H7 (cell line): ENCODE data around the gene TP53RK. TPM values are rescaled to one million over a fixed set of nuclear protein-coding genes. Genes with fewer than 3 reads are reported as not detected.

Experiments used
- DNase-seq: peaks from one replicate; pipeline ENCODE4 v3.0.0; 2012
- H3K27me3 ChIP-seq: 2 replicates; pipeline ENCODE4 v1.6.0; 2011; ENCODE audit warnings: mild to moderate bottlenecking, low read length; ENCODE audit not compliant: control insufficient read depth, insufficient read depth
- H3K36me3 ChIP-seq: replicated peaks from 2 replicates; pipeline ENCODE4 v1.5.1; 2011; ENCODE audit warnings: low read length; ENCODE audit not compliant: control insufficient read depth, insufficient read depth
- H3K4me3 ChIP-seq: 2 replicates; pipeline ENCODE4 v1.5.1; 2011; ENCODE audit warnings: low read depth, mild to moderate bottlenecking, control low read depth, low read length, moderate library complexity; ENCODE audit not compliant: insufficient read depth
- total RNA-seq: library from RNA; depleted of rRNA; stranded (reverse); fragments of >200 nt; shearing (Covaris generic); gene quantifications from 2 replicates; pipeline ENCODE4 v1.2.3, GENCODE V29; 2014

The TP53RK gene
- total RNA-seq, 1 experiment from 2014 or later, result 20.0 TPM

DNA sequence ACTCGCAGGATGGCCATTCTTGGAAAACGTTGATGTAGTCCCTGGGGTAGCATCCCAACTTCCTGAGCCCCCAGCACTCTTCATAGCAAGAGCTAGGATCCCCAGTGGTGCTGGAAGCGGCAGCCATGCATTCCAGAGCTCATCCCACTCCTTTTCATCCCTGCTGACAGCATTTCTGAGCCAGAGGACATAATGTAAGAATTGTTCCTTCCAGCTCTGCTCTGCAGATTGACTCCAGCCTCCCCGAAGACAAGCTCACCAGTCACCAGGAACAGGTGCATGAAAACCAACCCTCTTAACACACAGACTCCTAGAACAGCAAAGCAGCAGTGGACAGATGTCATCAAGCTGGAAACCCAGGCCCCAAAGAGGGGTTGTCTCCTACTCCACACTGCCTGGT lies 41.8 kb downstream of the TP53RK start:
- DNase-seq, result no peak
- no peak overlapping the region for H3K4me3 ChIP-seq
- no peaks in the 10 kb centered on the region for H3K36me3 ChIP-seq
- peaks cover 7% of the 10 kb centered on the region; the same call in 1 of the 2 replicates for H3K27me3 ChIP-seq

DNA sequence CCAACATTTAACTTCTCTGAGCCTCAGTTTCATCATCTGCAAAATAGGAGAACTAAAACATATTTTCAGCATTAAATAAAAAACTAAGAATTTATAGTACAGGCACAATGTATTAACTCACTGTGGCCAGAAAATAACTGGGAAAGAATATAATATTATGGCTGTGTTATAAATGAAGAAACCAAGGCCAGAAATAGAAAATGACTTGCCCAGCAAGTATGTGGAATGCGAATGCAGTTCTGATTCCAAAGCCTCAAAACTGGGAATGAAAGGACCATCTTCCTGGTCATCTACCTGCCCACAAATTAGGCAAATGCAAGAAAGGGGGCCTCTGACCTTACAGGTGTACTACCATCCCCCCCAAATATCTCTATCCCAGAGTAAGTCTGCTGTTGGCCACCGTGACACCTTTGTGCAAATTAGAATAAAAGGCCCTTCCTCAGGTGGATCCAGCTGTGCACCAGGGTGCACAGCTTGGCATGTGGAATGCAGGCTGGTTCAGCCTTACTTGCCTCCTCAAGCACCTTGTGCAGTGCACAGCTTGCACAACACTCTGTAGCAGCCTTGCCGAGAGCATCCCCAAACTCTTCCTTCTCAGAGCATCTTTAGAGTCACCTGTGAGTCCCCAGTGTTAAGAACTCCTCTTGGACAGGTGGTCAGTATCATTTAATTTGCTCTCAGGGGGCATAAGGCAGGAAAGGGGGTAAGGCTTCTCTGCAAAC lies 42.4 kb downstream of the TP53RK start:
- Histone ChIP-seq H3K36me3 (no peaks in the 10 kb centered on the region), H3K27me3 (peaks cover 7% of the 10 kb centered on the region; the same call in 1 of the 2 replicates), H3K4me3 (no peak overlapping the region)
- no peak for DNase-seq

DNA sequence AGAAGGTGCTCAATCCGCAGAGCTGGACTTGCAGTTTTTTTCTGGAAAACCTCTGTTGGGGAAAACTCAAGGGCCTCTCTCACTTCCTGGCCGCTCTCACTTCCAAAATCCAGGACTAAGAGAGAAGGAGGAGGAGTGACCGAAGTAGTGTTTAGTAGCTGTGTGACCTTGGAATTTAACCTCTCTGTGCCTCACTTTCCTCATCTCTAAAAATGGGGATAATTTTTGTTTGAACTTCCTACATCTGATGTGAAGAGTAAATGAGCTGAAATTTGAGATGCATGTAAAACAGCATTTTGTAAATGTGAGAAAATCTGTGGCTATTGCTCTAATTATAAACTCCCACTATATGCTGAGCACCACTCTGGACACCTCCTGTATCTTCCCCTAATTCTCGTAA lies 43.1 kb downstream of the TP53RK start:
- Histone ChIP-seq H3K4me3 (no peak overlapping the region), H3K36me3 (no peaks in the 10 kb centered on the region), H3K27me3 (peaks cover 3% of the 10 kb centered on the region; the same call in 1 of the 2 replicates)
- DNase-seq, result no peak

DNA sequence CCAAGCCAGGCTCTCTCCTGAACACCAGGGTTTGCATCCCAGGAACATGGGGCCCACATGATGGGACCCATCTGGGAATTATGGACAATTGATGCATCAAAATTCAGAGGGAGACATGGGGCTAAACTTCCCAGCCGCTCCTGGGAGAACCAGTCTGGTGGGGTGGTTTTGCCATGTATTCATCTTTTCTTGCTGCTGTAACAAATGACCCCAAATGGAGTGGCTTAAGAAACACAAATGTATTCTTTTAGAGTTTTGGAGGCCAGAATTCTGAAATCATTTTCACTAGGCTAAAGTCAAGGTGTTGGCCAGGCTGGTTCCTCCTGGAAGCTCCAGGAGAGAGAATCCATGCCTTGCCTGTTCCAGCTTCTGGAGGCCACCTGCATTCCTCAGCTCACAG lies 44.5 kb downstream of the TP53RK start:
- no peaks in the 10 kb centered on the region for H3K27me3 ChIP-seq
- no peak overlapping the region for H3K4me3 ChIP-seq
- no peak for DNase-seq
- H3K36me3 ChIP-seq, result no peaks in the 10 kb centered on the region

DNA sequence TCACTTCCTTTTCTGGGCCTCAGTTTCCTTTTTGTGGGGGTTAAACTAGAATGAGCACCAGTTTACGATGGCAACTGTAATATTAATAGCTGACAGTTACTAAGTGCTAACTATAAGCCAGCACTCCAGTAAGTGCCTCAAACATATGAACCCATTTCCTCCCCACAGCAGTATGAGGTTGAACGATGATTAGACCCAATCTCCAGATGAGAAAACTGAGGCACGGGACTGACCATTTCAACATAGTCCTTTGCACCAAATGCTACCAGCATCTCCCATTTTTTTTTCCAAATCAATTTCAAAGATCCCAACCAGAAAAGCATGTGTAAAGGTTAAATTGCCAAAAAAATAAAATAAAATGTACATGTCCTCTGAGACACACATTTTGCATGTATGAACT lies 45.1 kb downstream of the TP53RK start:
- no peak overlapping the region for H3K4me3 ChIP-seq
- no peaks in the 10 kb centered on the region for H3K27me3 ChIP-seq
- H3K36me3 ChIP-seq, result no peaks in the 10 kb centered on the region
- no peak for DNase-seq

DNA sequence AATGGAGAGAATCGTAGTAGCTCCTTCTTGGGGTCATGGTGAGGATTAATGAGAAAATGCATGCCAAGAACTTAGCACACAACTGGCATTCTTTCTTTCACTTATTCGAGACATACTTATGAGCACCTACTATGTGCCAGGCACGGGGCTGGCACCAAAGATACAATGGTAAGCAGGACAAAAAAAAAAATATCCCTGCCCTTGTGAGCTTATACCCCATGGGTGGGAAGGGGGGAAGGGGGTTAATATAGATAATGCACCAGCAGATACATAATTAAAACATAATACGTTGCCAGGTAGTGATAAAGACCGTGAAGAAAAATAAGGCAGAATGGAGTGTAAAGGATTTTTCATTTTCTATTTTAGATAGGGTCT lies 46.3 kb downstream of the TP53RK start:
- Histone ChIP-seq H3K4me3 (no peak overlapping the region), H3K27me3 (no peaks in the 10 kb centered on the region), H3K36me3 (no peaks in the 10 kb centered on the region)
- DNase-seq, result no peak

DNA sequence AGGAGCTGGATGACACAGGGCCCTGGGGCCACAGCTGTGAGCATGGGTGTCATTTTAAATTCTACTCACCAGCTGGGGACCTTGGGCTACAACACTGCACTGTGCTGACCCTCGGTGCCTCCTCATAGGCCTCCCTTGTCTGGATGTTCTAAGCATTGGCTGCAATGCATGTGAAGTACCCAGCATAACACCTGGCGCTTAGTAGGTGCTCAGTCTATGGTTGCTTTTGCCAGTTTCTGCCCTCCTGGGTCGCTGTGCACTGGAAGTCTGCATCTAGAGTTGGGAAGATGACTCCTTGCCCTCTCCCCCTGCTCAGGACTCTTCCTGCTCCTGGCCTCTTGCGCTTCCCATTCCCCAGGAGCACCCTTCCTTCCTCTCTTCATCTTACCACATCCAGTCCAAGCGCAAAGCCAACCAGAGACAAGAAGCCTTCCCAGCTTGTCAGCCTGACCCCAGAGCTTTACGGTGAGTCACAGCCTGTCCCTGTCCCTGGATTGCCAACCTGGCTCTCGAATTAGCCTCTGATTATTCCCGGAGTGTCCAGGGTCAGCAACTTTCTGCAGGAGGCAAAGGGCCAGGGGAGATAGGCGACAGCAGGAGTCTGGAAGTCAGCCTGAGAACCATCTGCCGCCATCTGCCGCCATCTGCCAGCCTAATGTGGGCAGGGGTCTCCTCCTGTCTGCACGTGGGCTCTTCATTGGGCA lies 46.8 kb downstream of the TP53RK start:
- no peak for DNase-seq
- Histone ChIP-seq H3K4me3 (no peak overlapping the region), H3K27me3 (no peaks in the 10 kb centered on the region), H3K36me3 (no peaks in the 10 kb centered on the region)

DNA sequence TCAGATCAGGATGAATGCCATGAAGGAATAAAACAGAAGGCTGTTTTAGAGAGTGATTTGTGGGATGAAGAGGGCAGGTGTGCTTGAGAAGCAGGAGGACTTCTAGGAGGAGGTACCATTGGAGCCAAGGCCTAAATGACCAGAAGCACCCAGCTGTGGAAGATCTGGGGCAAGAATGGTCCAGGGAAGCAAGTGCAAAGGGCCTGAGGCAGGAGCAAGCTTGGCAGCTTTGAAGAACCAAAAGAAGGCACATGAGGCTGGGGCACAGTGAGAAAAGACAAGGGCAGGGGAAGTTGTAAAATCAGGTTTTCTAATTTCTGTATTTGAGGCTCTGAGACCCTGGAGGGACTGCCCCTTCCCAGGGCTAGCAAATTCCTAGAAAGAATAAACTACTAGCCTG lies 47.8 kb downstream of the TP53RK start:
- Histone ChIP-seq H3K36me3 (no peaks in the 10 kb centered on the region), H3K4me3 (no peak overlapping the region), H3K27me3 (no peaks in the 10 kb centered on the region)
- no peak for DNase-seq

DNA sequence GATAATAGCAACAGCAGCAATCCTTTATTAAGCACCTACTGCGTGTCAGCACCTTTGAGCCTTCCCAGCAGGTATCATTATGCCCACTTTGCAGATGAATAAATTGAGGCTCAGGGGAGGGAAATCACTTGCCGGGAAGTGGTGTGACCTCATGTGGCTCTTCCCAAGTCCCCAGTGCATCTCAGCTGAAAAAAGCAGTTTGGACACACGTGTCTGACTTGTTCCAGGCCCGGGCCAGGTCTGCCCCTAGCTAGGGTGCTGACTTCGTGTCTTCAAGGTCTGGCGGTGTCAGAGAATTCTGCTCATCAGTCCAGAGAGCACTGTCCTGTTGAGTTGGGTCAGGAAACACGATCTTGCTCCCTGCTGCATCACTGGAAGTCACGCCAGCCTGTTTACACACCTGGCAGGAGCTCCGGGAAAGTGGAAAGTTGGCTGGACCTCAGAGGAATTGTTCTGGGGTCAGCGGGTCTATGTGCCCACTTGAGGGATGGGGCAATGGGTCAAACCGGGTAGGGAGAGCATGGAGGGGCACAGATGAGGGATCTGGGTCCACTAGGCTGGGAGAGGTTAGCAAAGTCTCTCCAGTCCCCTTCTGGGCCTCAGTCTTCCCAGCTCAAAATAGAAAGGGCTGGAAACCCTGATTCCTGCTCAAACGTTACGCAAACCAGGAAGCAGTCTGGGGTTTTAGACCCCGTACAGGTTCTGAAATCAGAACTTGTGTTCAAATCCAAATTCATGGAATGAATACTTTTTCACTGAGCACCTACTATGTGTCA lies 48.5 kb downstream of the TP53RK start:
- no peaks in the 10 kb centered on the region for H3K36me3 ChIP-seq

DNA sequence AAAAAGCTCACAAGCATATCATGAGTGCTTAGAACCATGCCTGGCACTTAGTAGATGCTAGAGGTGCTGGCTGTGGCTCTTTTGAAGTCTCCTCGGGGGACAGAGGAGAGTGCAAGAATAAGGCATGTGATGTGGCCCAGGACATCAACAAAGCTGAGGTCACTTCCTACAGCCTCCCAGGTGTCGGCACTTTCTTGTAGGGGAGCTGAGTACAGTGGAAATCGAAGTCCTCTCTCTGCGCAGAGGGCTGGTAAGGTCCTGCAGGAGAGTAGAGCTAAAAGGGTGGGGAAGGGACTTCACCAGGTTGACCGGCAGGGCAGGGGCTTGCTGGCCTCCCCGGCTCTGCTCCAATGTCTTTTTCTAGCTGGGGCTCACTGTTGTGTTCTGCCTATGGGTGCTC lies 49.2 kb downstream of the TP53RK start:
- no peak overlapping the region for H3K4me3 ChIP-seq
- H3K36me3 ChIP-seq, result no peaks in the 10 kb centered on the region
- DNase-seq, result peak; percentile 55
- no peaks in the 10 kb centered on the region for H3K27me3 ChIP-seq

More for the DNA sequence above, 48.5 kb downstream of the TP53RK start:
- DNase-seq, result no peak
- H3K27me3 ChIP-seq, result no peaks in the 10 kb centered on the region
- H3K4me3 ChIP-seq, result no peak overlapping the region

DNA sequence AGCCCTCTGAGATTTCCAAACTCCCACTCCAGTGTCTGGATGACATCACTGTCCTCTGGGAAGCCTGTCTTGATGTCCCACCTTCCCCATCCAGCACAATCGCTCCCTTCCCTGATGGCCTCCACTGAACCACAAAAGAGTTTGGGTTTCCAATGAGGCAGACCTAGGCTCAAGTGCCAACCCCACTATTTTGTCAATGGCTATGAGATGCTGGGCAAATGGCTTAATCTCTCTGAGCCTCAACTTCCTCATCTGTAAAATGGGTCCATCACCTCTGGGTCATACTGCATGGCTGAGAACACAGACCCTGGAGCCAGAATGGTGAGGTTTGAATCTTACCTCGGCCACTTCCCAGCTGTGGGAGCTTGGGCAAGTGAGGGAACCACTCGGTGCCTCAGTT lies 49.7 kb downstream of the TP53RK start:
- Histone ChIP-seq H3K27me3 (no peaks in the 10 kb centered on the region), H3K36me3 (no peaks in the 10 kb centered on the region), H3K4me3 (no peak overlapping the region)
- no peak for DNase-seq

DNA sequence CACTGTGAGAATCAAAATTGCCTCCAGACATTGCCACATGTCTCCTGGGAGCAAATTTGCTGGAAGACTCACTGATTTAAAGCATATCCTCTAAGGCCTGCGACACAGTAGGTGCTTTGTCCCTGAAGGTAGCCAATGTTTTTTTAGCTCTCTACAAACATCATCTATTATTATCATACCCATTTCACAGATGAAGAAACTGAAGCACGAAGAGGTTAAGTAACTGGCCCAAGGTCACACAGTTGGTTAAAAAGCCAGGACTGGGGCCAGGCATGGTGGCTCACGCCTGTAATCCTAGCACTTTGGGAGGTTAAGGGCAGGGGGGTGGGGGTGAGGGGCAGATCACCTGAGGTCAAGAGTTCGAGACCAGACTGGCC lies 50.4 kb downstream of the TP53RK start:
- Histone ChIP-seq H3K4me3 (no peak overlapping the region), H3K27me3 (no peaks in the 10 kb centered on the region), H3K36me3 (no peaks in the 10 kb centered on the region)
- DNase-seq, result no peak

DNA sequence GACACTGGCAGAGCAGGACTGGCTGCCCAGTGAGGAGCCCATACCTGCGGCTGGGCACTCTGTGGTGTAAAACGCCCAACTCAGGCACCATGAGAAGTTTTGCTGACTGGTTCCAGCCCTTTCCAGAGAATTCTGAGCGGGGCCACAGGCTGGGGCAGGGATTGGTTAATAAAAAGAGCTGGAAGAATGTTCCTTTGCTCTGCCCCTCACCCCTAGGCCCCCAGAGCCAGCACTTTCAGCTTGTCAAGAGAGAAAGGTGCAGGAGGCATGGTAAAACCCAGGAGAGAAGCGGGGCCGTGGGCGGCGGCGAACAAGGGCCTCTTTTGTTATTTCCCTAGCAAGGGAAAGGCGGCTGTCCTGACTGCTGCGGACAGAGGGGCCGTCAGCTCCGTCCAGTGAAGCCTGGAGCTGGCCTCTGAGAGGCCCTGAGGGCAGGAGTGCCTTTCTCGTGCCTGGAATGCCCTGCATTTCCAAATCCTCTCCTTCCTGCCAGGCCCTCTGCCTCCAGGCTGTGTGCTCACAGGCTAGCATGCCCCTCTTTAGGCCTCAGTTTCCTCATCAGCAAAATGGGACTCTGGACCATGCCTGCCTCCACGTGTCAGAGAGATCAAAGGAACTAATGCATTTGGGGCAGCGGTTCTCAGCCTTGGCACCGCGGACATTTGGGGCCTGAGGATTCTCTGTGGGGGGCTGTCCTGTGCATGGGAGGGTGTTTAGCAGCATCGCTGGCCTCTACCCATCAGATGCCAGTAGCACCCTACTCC lies 50.9 kb downstream of the TP53RK start:
- Histone ChIP-seq H3K27me3 (no peaks in the 10 kb centered on the region), H3K36me3 (no peaks in the 10 kb centered on the region), H3K4me3 (no peak overlapping the region)
- peak; percentile 40 for DNase-seq

DNA sequence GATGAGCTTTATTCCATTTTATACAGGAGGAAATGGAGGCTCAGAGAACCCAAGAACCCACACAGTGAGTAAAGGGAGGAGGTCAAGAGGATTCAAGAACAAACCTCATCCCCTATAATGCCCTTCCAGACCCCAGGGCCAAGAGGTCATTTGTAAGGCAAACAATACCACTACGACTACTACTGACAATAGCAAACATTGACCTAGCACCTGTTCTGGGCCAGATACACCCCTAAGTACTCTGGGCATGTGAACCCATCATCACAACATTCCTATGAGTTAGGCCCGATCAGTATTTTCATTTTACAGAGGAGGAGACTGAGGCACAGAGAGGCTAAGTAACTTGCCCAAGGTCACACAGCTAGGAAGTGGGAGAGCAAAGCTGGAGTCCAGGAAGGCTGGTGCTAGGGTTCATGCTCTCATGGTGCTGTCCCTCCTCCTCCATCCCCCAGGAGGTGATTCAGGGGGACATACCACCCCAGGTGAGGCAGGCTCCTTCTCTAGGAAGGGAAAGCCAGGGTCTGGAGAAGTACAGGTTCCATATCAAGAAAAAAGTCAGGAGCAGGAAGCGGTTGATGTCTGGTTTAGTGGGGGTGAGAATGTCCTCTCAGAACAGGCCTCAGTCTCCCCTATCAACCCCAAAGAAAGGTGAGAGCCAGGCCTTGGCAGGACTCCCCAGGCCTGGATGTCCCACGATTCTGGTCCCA lies 51.7 kb downstream of the TP53RK start:
- Histone ChIP-seq H3K4me3 (no peak overlapping the region), H3K27me3 (no peaks in the 10 kb centered on the region), H3K36me3 (no peaks in the 10 kb centered on the region)
- no peak for DNase-seq
